H9 (cell line): ENCODE results near the gene ACVR1C. TPM values are rescaled to one million over a fixed set of nuclear protein-coding genes. Genes with fewer than 3 reads are reported as not detected.

Source experiments
- DNase-seq: peaks from one replicate; pipeline ENCODE4 v3.0.0-alpha.2; 2017
- H2AFZ ChIP-seq: one replicate; pipeline ENCODE4 v1.6.1; 2013; ENCODE audit warnings: mild to moderate bottlenecking, low read length, control low read depth, moderate library complexity
- H2AK5ac ChIP-seq: 2 replicates; pipeline ENCODE4 v1.6.1; 2013; ENCODE audit warnings: low read length, control low read depth, mixed read lengths; ENCODE audit not compliant: insufficient read length
- H2BK120ac ChIP-seq: one replicate; pipeline ENCODE4 v1.6.1; 2013; ENCODE audit warnings: low read depth, mild to moderate bottlenecking, low read length, control low read depth, inconsistent platforms; ENCODE audit not compliant: poor library complexity, severe bottlenecking
- H2BK12ac ChIP-seq: 2 replicates; pipeline ENCODE4 v1.6.1; 2013; ENCODE audit warnings: low read length, control low read depth, mixed read lengths, low read depth; ENCODE audit not compliant: insufficient read length
- H2BK15ac ChIP-seq: 2 replicates; pipeline ENCODE4 v1.6.1; 2013; ENCODE audit warnings: low read depth, low read length, control low read depth
- H2BK20ac ChIP-seq: one replicate; pipeline ENCODE4 v1.6.1; 2013; ENCODE audit warnings: low read depth, mild to moderate bottlenecking, low read length, control low read depth, inconsistent platforms; ENCODE audit not compliant: poor library complexity, severe bottlenecking
- H2BK5ac ChIP-seq: 2 replicates; pipeline ENCODE4 v1.6.1; 2013; ENCODE audit warnings: low read length, control low read depth, mixed read lengths; ENCODE audit not compliant: insufficient read length
- H3K14ac ChIP-seq: 2 replicates; pipeline ENCODE4 v1.6.1; 2013; ENCODE audit warnings: low read length, control low read depth; ENCODE audit not compliant: insufficient read depth
- H3K18ac ChIP-seq: 2 replicates; pipeline ENCODE4 v1.6.1; 2013; ENCODE audit warnings: low read depth, mild to moderate bottlenecking, mixed read lengths, low read length, control low read depth; ENCODE audit not compliant: insufficient read length
- H3K23ac ChIP-seq: 2 replicates; pipeline ENCODE4 v1.6.1; 2013; ENCODE audit warnings: low read length, control low read depth, mixed read lengths, low read depth; ENCODE audit not compliant: insufficient read length
- H3K23me2 ChIP-seq: 2 replicates; pipeline ENCODE4 v1.6.1; 2013; ENCODE audit warnings: low read depth, mild to moderate bottlenecking, mixed read lengths, low read length, control low read depth; ENCODE audit not compliant: insufficient read length, poor library complexity, severe bottlenecking
- H3K27ac ChIP-seq: 2 replicates; pipeline ENCODE4 v1.5.1; 2013; ENCODE audit warnings: low read length, control low read depth, mixed read lengths, low read depth; ENCODE audit not compliant: insufficient read length
- H3K27me3 ChIP-seq: 2 replicates; pipeline ENCODE4 v1.6.1; 2013; ENCODE audit warnings: low read length, control low read depth, inconsistent platforms; ENCODE audit not compliant: insufficient read depth
- H3K4ac ChIP-seq: 2 replicates; pipeline ENCODE4 v1.6.1; 2013; ENCODE audit warnings: low read depth, mild to moderate bottlenecking, control low read depth, inconsistent platforms, low read length, moderate library complexity
- H3K4me1 ChIP-seq: 2 replicates; pipeline ENCODE4 v1.6.1; 2013; ENCODE audit warnings: low read length, control low read depth, inconsistent platforms; ENCODE audit not compliant: insufficient read depth
- H3K4me2 ChIP-seq: 2 replicates; pipeline ENCODE4 v1.6.1; 2013; ENCODE audit warnings: low read length, control low read depth, mixed read lengths; ENCODE audit not compliant: insufficient read length, insufficient read depth
- H3K56ac ChIP-seq: 2 replicates; pipeline ENCODE4 v1.6.1; 2013; ENCODE audit warnings: low read depth, mild to moderate bottlenecking, mixed read lengths, low read length, control low read depth; ENCODE audit not compliant: insufficient read length
- H3K79me1 ChIP-seq: 2 replicates; pipeline ENCODE4 v1.6.1; 2013; ENCODE audit warnings: low read depth, mild to moderate bottlenecking, moderate library complexity, low read length, control low read depth, inconsistent platforms; ENCODE audit not compliant: insufficient read depth, poor library complexity, severe bottlenecking
- H3K79me2 ChIP-seq: 2 replicates; pipeline ENCODE4 v1.6.1; 2013; ENCODE audit warnings: low read length, control low read depth, inconsistent platforms; ENCODE audit not compliant: insufficient read depth
- H3K9ac ChIP-seq: 2 replicates; pipeline ENCODE4 v1.6.1; 2013; ENCODE audit warnings: low read length, control low read depth, mixed read lengths; ENCODE audit not compliant: insufficient read length; ENCODE audit errors: extremely low read depth
- H3K9me3 ChIP-seq: one replicate; pipeline ENCODE4 v1.6.1; 2013; ENCODE audit warnings: low read depth, low read length, inconsistent platforms; ENCODE audit not compliant: control insufficient read depth
- H3T11ph ChIP-seq: one replicate; pipeline ENCODE4 v1.6.1; 2013; ENCODE audit warnings: mild to moderate bottlenecking, low read length, control low read depth, inconsistent platforms
- H4K20me1 ChIP-seq: one replicate; pipeline ENCODE4 v1.6.1; 2013; ENCODE audit not compliant: control insufficient read depth, insufficient read length, insufficient read depth
- H4K5ac ChIP-seq: 2 replicates; pipeline ENCODE4 v1.6.1; 2013; ENCODE audit warnings: low read depth, mild to moderate bottlenecking, mixed read lengths, low read length, control low read depth; ENCODE audit not compliant: insufficient read length
- H4K8ac ChIP-seq: replicated peaks from 2 replicates; pipeline ENCODE4 v1.6.1; 2013; ENCODE audit warnings: low read length, control low read depth, mixed read lengths, low read depth; ENCODE audit not compliant: insufficient read length
- H4K91ac ChIP-seq: 2 replicates; pipeline ENCODE4 v1.6.1; 2013; ENCODE audit warnings: low read depth, mild to moderate bottlenecking, moderate library complexity, mixed read lengths, low read length, control low read depth; ENCODE audit not compliant: insufficient read length
- H3K27ac Mint-ChIP-seq, 3 experiments: 2 replicates in 2 of 3; 3 replicates in 1 of 3; pipeline ENCODE4 v1.8.0; 2020 to 2021; ENCODE audit warnings: mixed read lengths in 3 of 3, mild to moderate bottlenecking in 1 of 3, moderate library complexity in 1 of 3
- H3K27me3 Mint-ChIP-seq: 2 replicates; pipeline ENCODE4 v1.8.0; 2021; ENCODE audit warnings: low read depth, mild to moderate bottlenecking, moderate library complexity, mixed read lengths
- H3K36me3 Mint-ChIP-seq, 3 experiments: 2 replicates in 2 of 3; 3 replicates in 1 of 3; pipeline ENCODE4 v1.8.0; 2020 to 2021; ENCODE audit warnings: low read depth in 3 of 3, mixed read lengths in 3 of 3; ENCODE audit not compliant: insufficient read depth in 1 of 3
- H3K4me1 Mint-ChIP-seq, 2 experiments: 2 replicates each; pipeline ENCODE4 v1.8.0; 2020; ENCODE audit warnings: mixed read lengths in 2 of 2
- H3K4me3 Mint-ChIP-seq, 2 experiments: 2 replicates in 1 of 2; 3 replicates in 1 of 2; pipeline ENCODE4 v1.8.0; 2020 to 2021; ENCODE audit warnings: mild to moderate bottlenecking in 2 of 2, mixed read lengths in 2 of 2, moderate library complexity in 1 of 2
- H3K9me3 Mint-ChIP-seq, 2 experiments: 2 replicates in 1 of 2; 3 replicates in 1 of 2; pipeline ENCODE4 v1.8.0; 2020; ENCODE audit warnings: mild to moderate bottlenecking in 2 of 2, mixed read lengths in 2 of 2, moderate library complexity in 1 of 2
- CTCF ChIP-seq: fragments of 200-600 bp; sonication (generic); conservative IDR thresholded peaks from 3 replicates; pipeline ENCODE4 v1.8.0; 2021; ENCODE audit warnings: antibody characterized with exemption, mild to moderate bottlenecking
- WGBS: extraction: QIAGEN DNeasy Blood & Tissue Kit; methylation state at CpG from one replicate; pipeline ENCODE4 v1.1.7; 2013; ENCODE audit warnings: missing lambda C conversion rate, low lambda C conversion rate, mixed read lengths; ENCODE audit not compliant: insufficient read length; ENCODE audit errors: extremely low coverage; 5-methylcytosine and 5-hydroxymethylcytosine counted together
- total RNA-seq: library from RNA; stranded (reverse); gene quantifications from 2 replicates; pipeline ENCODE4 v1.2.1, GENCODE V29; 2021

Gene ACVR1C
- total RNA-seq, 1 experiment from 2014 or later, result 0.81 TPM

DNA sequence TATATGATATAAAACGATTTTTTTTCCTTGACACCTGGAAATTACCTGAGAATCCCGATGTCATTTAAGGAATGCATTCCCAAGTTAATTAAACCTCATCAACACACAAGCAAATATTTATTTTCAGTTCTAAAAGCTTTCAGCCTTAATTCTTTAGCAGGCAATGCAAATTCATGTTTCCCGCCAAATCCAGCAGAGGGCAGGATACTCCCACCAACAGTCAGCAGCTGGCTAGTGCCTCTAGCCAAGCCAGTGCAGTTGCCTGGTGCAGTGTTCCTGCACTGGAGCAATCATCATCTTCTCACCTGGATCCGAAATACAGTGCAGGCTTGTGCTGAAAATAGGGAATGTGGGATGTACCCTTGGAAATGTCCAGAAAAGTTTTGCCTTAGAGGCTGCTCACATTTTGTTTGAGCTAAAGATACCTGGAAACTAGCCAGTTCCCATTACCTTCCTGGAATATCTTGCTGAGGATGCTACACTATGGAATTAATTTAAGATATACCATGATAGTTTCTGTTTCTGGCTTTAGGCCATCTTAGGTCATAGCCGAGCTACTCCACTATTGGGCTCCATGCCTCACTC is 136.4 kb downstream of the ACVR1C start:
- TF ChIP-seq CTCF, result peak; percentile 86
- Histone ChIP-seq H3K56ac (no peak overlapping the region), H3K27me3 (no peaks in the 10 kb centered on the region), H3K9me3 (no peaks in the 10 kb centered on the region), H3K9ac (no peak overlapping the region), H3K79me2 (no peaks in the 10 kb centered on the region), H2BK15ac (no peak overlapping the region), H2BK5ac (no peak overlapping the region), H2BK12ac (no peak overlapping the region), H3K4ac (no peak overlapping the region), H2BK120ac (no peak overlapping the region), H4K91ac (no peak overlapping the region), H2BK20ac (no peak overlapping the region), H4K20me1 (no peaks in the 10 kb centered on the region), H3K4me2 (no peak overlapping the region), H3K14ac (no peak overlapping the region), H3K18ac (no peak overlapping the region), H3K23ac (no peak overlapping the region), H3T11ph (no peak overlapping the region), H3K4me1 (no peaks in the 10 kb centered on the region), H3K27ac (no peak overlapping the region), H4K8ac (no peak overlapping the region), H2AK5ac (no peak overlapping the region), H2AFZ (no peak overlapping the region), H4K5ac (no peak overlapping the region), H3K23me2 (no peaks in the 10 kb centered on the region), H3K79me1 (no peaks in the 10 kb centered on the region)
- H3K9me3 Mint-ChIP-seq, result no peaks in the 10 kb centered on the region; a peak in 1 of 5 replicates
- no peak overlapping the region for H3K27ac Mint-ChIP-seq
- H3K27me3 Mint-ChIP-seq, result no peaks in the 10 kb centered on the region
- peak; percentile 69 for DNase-seq
- H3K4me3 Mint-ChIP-seq, result no peak overlapping the region
- WGBS, result no CpG with 5 or more reads among the region's 5 CpGs
- no peaks in the 10 kb centered on the region for H3K36me3 Mint-ChIP-seq
- H3K4me1 Mint-ChIP-seq, result peaks cover 4 to 7% of the 10 kb centered on the region in 2 experiments; a peak in 3 of 4 replicates
